RWPE1 (cell line): ENCODE data around the gene PLOD1.

Source experiments
- CTCF ChIA-PET: fragments of 350-600 bp; sonication (Branson Sonifier 250); formaldehyde crosslinking; extraction: SDS; loops from one replicate; lab custom pipeline; 2021; lab: Yijun Ruan, JAX
- POLR2A ChIA-PET: fragments of 400-600 bp; formaldehyde crosslinking; extraction: SDS; loops from one replicate; lab custom pipeline; 2020; ENCODE audit warnings: antibody characterized with exemption; ENCODE audit not compliant: low non-redundant PET; lab: Yijun Ruan, JAX
- DNase-seq: peaks from one replicate; pipeline ENCODE4 v3.0.0; 2012; ENCODE audit warnings: low spot score
- H3K27ac ChIP-seq: fragments of 450-650 bp; 2 replicates; pipeline ENCODE4 v1.5.1; 2017
- CTCF ChIP-seq: fragments of 450-650 bp; conservative IDR thresholded peaks from 2 replicates; pipeline ENCODE4 v1.5.1; 2017; ENCODE audit warnings: low read depth, mild to moderate bottlenecking

The PLOD1 gene

GRCh38 chr1:11940260-11940921, 5.9 kb downstream of the PLOD1 start:
- ChIA-PET CTCF (interaction anchor here (0.6 kb wide), 1 partner anchor 116 kb away, joined by 3 read pairs; no protein-coding TSS in a partner anchor), POLR2A (no interaction called here)
- no peak for DNase-seq
- H3K27ac ChIP-seq = peak overlapping the region; percentile 41
- TF ChIP-seq CTCF = no peak

- H3K27ac ChIP-seq = peak overlapping the region; percentile 19; the same call in 1 of the 2 replicates
- CTCF ChIA-PET = no interaction called here
- POLR2A ChIA-PET = no interaction called here
- no peak for TF ChIP-seq CTCF
- DNase-seq = no peak
Observed at GRCh38 chr1:11942280-11942679, 7.8 kb downstream of the PLOD1 start.

- DNase-seq = no peak
- ChIA-PET CTCF (no interaction called here), POLR2A (no interaction called here)
- no peak for TF ChIP-seq CTCF
- H3K27ac ChIP-seq = peak overlapping the region; percentile 20; the same call in 1 of the 2 replicates
Observed at GRCh38 chr1:11943619-11944018, 9.1 kb downstream of the PLOD1 start.

- POLR2A ChIA-PET = no interaction called here
- no peak for TF ChIP-seq CTCF
- H3K27ac ChIP-seq = peak overlapping the region; percentile 20
- DNase-seq = no peak
- CTCF ChIA-PET = no interaction called here
Observed at GRCh38 chr1:11944358-11944931, 9.9 kb downstream of the PLOD1 start.

GRCh38 chr1:11946647-11947046, 12.1 kb downstream of the PLOD1 start:
- ChIA-PET POLR2A (no interaction called here), CTCF (no interaction called here)
- no peak for DNase-seq
- no peak for TF ChIP-seq CTCF
- H3K27ac ChIP-seq = no peak overlapping the region

GRCh38 chr1:11948822-11949458, 14.4 kb downstream of the PLOD1 start:
- DNase-seq = peak; percentile 78
- no peak overlapping the region for H3K27ac ChIP-seq
- no peak for TF ChIP-seq CTCF
- CTCF ChIA-PET = no interaction called here
- POLR2A ChIA-PET = no interaction called here
